GM12878 (cell line): Measurements from ENCODE around the gene ZNF429.
"Not testable (repeated sequence)": the region's sequence is repeated elsewhere in the genome, so short reads cannot be mapped to it uniquely, and the experiment has no call there.

Experiments
- EZH2 ChIP-seq: IDR thresholded peaks from 2 replicates; pipeline ENCODE4 v1.6.1; 2012; ENCODE audit warnings: low read depth, mild to moderate bottlenecking, control low read depth, inconsistent platforms, low read length, borderline replicate concordance; ENCODE audit not compliant: control insufficient read depth
- FOXK2 ChIP-seq: fragments of 450-650 bp; IDR thresholded peaks from 2 replicates; pipeline ENCODE4 v1.6.1; 2017; ENCODE audit warnings: mild to moderate bottlenecking, moderate library complexity
- NFYB ChIP-seq: IDR thresholded peaks from 2 replicates; pipeline ENCODE4 v1.6.1; 2011; ENCODE audit warnings: low read depth, mild to moderate bottlenecking, low read length, improper control_type of control experiment, moderate library complexity; ENCODE audit not compliant: insufficient read depth

DNA sequence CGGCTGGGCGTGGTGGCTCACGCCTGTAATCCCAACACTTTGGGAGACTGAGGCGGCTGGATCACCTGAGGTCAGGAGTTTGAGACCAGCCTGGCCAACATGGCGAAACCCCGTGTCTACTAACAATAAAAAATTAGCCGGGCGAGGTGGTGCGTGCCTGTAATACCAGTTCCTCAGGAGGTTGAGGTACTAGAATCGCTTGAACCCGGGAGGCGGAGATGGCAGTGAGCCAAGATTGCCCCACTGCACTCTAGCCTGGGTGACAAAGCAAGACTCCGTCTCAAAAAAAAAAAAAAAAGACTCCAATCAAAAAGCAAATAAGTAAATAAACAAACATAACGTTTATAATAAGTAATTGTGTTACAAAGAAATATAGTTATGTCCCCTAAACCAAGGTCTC is 23.0 kb upstream of the ZNF429 start:
- not testable (repeated sequence) for TF ChIP-seq FOXK2, NFYB, EZH2
